Esophagus muscularis mucosa (tissue), 3 donors: ENCODE data around the gene TRIM37.

Source experiments
- CTCF ChIP-seq, 3 experiments: fragments of 200-600 bp in 2 of 3; fragments of 450-650 bp in 1 of 3; sonication (generic) in 2 of 3; IDR thresholded peaks; one replicate each; pipeline ENCODE4 v1.5.1; 2017 to 2019; ENCODE audit warnings: antibody characterized with exemption in 3 of 3, mild to moderate bottlenecking in 2 of 3, moderate library complexity in 1 of 3
- POLR2AphosphoS5 ChIP-seq, 2 donors: sonication (generic); formaldehyde crosslinking; IDR thresholded peaks; one replicate each; pipeline ENCODE4 v1.6.1; 2017; ENCODE audit warnings: antibody characterized with exemption in 2 of 2

- no peak for TF ChIP-seq CTCF (IDR thresholded peaks at IDR 0.05)
- TF ChIP-seq POLR2AphosphoS5 (IDR thresholded peaks at IDR 0.05), result no peak
Observed at GRCh38 chr17:59149051-59149450, 42.4 kb upstream of the TRIM37 start.
